H4 (cell line): ENCODE data around the gene MARCHF2. TPM values are rescaled to one million over a fixed set of nuclear protein-coding genes. Genes with fewer than 3 reads are reported as not detected.
A peak's percentile ranks its signal among the peaks of the same experiment; 100 is the strongest.
"Not testable (repeated sequence)": the region's sequence is repeated elsewhere in the genome, so short reads cannot be mapped to it uniquely, and the experiment has no call there.

Experiments
- DNase-seq: peaks from one replicate; pipeline ENCODE4 v3.0.0-alpha.2; 2015; ENCODE audit warnings: low spot score
- total RNA-seq: library from RNA; depleted of rRNA; stranded (reverse); fragments of >200 nt; shearing (Covaris generic); gene quantifications from 2 replicates; pipeline ENCODE4 v1.2.3, GENCODE V29; 2014; rRNA removed

Gene MARCHF2
- 28.0 and 30.6 TPM in 2 replicates for total RNA-seq

GRCh38 chr19:8412783-8413628 lies at the start of gene MARCHF2:
Gene MARCHF2, plus strand, starts transcription at chr19:8413305. Its CDS starts 8,536 bp downstream, at chr19:8421841.
- peak; percentile 96 for DNase-seq

- DNase-seq, result no peak
Measured at GRCh38 chr19:8363803-8364771, 49.0 kb upstream of the MARCHF2 start, which contains the start of gene ANGPTL4. Gene ANGPTL4, plus strand, starts transcription at chr19:8364155. Its CDS starts 167 bp downstream, at chr19:8364322.

- DNase-seq, result no peak
Measured at GRCh38 chr19:8366121-8366581, 47.0 kb upstream of the MARCHF2 start.

- no peak for DNase-seq
Measured at GRCh38 chr19:8366961-8367326, 46.2 kb upstream of the MARCHF2 start.

- DNase-seq, result peak; percentile 99
Measured at GRCh38 chr19:8367327-8368001, 45.6 kb upstream of the MARCHF2 start.

GRCh38 chr19:8370176-8371010 lies 42.7 kb upstream of the MARCHF2 start:
- peak; percentile 81 for DNase-seq

GRCh38 chr19:8371011-8371804 lies 41.9 kb upstream of the MARCHF2 start:
- no peak for DNase-seq

GRCh38 chr19:8373867-8374813 lies 39.0 kb upstream of the MARCHF2 start:
- peak; percentile 40 for DNase-seq

- DNase-seq, result not testable (repeated sequence)
Measured at GRCh38 chr19:8375766-8376165, 37.3 kb upstream of the MARCHF2 start.

- not testable (repeated sequence) for DNase-seq
Measured at GRCh38 chr19:8376373-8376974, 36.6 kb upstream of the MARCHF2 start.

- DNase-seq, result no peak
Measured at GRCh38 chr19:8377598-8377997, 35.5 kb upstream of the MARCHF2 start.

GRCh38 chr19:8379156-8379891 lies 33.8 kb upstream of the MARCHF2 start:
- not testable (repeated sequence) for DNase-seq

- not testable (repeated sequence) for DNase-seq
Measured at GRCh38 chr19:8384569-8384968, 28.5 kb upstream of the MARCHF2 start.

GRCh38 chr19:8385103-8385502 lies 28.0 kb upstream of the MARCHF2 start:
- DNase-seq, result not testable (repeated sequence)

GRCh38 chr19:8385566-8385965 lies 27.5 kb upstream of the MARCHF2 start:
- not testable (repeated sequence) for DNase-seq

GRCh38 chr19:8386419-8386818 lies 26.7 kb upstream of the MARCHF2 start:
- not testable (repeated sequence) for DNase-seq

GRCh38 chr19:8386990-8387389 lies 26.1 kb upstream of the MARCHF2 start:
- no peak for DNase-seq
